ENCODE results near the gene POU2AF3.
"Not testable (repeated sequence)": the region's sequence is repeated elsewhere in the genome, so short reads cannot be mapped to it uniquely, and the experiment has no call there.

Gene POU2AF3

DNA sequence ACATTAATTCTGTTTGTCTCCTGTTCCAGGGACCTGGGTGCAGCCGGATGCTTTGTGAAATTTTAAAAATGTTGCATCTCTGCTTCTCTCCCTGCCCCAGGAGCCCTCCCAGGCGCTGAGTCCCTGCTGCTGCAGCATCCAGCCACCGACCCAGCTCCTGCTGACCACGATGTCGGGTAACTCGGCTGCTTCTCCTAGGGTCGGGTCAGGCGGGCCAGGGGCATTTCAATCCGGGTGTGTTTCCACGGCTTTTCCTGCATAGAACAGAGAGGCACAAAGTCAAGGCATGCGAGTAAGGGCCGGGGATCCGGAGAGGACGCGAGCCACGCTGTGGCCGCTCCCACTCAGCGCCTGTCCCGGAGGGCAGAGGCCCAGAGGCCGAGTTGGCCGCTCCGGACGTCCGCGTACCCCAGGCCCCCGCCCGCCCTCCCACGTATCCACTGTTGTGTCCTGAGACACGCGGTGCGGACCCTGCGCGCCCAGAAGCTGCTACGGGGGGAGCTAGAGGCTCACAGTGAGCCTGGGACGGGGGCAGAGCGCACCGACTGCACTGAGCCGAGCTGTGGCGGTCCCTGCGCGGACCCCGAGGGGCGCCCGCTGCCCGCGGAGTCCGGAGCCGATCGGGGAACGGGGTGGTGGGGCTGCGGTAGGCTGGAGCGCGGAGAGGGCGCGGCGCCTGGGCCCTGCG is at the start of gene POU2AF3:
Gene POU2AF3 (plus strand): TSS at position 134 of the 688 bp plus-strand sequence. CDS start 36 bp downstream, at position 170.
- DNase-seq (ENCODE audit: low read depth in 2 of 2, low spot score in 1 of 2) = no peak

DNA sequence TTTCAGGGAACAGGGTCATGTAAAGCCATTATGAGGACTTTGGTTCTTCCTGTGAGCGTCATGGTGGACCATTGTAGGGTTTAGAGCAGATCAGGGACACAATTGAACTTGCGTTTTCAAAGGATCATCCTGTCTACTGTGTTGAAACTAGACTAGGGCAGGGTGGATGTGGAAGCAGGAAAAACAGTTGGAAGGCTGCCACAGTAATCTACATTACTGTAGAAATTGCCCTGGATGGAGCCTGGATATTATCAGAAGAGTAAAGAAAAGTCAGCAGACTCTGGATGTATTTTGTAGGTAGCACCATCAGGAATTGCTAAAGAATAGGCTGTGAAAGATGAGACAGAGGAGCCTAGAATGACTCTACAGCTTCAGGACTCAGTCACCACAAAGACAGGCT is 47.4 kb upstream of the POU2AF3 start:
- no peak for DNase-seq (ENCODE audit: low read depth in 2 of 2, low spot score in 1 of 2)

DNA sequence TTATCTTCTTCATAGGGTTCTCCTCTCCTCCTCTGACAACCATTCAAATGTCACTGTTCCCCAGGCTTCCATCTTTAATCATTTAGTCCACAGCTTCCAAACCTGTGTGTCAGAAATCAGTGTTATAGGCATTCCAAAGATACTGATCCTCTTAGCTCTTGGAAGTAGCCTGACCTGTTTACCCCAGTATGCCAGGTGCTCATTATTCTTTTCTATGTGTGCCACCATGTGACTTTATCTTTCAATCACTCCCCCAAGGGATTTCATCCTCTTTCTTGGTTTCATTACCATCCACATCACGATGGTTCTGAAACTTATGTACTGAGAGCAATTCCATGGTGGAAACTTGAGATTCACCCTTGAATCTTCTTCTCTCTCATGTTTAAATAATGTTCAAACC is 45.2 kb upstream of the POU2AF3 start:
- DNase-seq (ENCODE audit: low read depth in 2 of 2, low spot score in 1 of 2) = no peak

DNA sequence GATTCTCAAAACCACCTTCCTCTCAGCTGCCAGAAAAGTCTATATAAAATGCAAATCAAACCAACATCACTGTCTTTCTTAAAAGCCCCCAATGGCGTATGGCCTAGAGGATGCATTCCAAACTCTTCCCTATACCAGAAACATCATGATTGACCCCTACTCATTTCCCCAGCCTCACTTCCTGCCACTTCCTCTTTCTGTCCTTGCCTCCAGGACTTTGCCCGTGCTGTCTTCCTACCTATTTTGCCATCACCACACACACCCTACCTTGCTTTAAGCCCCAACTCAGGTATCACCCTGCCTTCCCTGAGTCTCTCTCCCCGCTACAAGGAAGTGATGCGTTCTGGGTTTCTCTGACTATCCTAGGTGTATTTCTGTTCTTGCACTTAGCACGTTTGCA is 44.7 kb upstream of the POU2AF3 start:
- DNase-seq (ENCODE audit: low read depth in 2 of 2, low spot score in 1 of 2) = no peak

DNA sequence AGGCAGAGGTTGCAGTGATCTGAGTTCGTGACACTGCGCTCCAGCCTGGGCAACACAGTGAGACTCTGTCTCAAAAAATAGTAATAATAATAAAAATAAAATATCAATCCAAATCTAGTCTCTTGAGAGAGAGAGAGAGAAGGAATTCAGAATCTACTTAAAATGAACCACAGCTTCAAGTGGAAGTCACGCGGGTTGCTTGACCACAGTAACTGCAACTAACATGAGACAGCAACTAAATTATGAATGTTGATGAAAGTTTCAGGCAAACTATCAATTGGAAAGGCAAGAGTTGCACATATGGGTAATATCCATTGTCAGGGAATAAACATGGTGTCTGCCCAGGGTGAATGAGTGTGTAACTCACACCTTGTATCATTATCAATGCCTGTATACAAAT is 40.3 kb upstream of the POU2AF3 start:
- no peak for DNase-seq (ENCODE audit: low read depth in 2 of 2, low spot score in 1 of 2)

DNA sequence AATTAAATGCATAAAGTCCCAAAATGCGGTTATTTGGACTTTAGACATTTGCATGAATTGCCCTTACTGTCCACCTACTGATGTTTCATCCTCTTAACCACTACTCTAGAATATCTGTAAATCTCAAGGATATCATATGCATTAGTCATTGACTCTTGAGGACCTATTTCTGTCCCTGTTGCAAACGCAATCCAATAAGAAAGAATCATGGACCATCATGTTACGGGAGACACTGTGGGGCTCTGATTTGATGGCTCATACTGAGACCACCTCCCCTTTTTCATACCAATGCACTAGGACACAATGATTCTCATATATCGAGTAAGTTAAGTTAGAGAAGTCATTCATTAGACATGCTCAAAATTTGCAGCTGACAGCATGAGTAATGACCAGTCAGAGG is 38.5 kb upstream of the POU2AF3 start:
- no peak for DNase-seq (ENCODE audit: low read depth in 2 of 2, low spot score in 1 of 2)

DNA sequence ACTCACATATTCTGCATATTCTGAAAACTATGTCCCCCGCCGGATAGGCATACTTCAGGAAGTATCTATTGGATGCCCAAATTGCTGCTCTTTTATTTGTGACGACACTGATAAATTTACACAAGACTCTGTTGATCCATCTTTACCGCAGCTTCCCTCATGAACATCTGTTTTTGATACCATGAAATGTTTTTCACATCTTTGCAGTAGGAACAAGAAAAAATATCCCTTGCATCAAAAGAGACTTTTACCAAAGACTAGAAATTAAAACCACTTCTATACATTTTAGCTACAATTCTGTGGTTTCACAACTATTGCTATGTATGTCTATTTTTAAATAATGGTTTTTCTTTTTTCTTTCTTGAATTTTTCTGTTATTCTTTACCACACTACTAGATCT is 37.5 kb upstream of the POU2AF3 start:
- DNase-seq (ENCODE audit: low read depth in 2 of 2, low spot score in 1 of 2) = no peak

DNA sequence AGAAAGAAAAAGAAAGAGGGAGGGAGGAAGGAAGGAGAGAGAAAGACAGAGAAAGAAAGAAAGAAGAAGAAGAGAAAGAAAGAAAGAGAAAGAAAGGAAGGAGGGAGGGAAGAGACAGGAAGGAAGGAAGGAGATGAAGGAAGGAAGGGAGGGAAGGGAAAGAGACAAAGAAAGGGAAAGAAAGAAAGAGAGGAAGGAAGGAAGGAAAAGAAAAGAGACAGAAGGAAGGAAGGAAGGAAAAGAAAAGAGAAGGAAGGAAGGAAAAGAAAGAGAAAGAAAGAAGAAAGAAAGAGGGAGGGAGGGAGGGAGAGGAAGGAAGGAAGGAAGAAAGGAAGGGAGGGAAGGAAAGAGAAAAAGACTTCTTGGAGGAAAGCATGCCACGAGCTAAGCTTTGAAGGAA is 33.7 kb upstream of the POU2AF3 start:
- DNase-seq (ENCODE audit: low read depth in 2 of 2, low spot score in 1 of 2) = no peak

- no peak for DNase-seq (ENCODE audit: low read depth in 2 of 2, low spot score in 1 of 2)
Measured at GRCh38 chr11:111265421-111265820, 32.9 kb upstream of the POU2AF3 start.

GRCh38 chr11:111268303-111268702 is 30.0 kb upstream of the POU2AF3 start:
- DNase-seq (ENCODE audit: low read depth in 2 of 2, low spot score in 1 of 2) = not testable (repeated sequence)

DNA sequence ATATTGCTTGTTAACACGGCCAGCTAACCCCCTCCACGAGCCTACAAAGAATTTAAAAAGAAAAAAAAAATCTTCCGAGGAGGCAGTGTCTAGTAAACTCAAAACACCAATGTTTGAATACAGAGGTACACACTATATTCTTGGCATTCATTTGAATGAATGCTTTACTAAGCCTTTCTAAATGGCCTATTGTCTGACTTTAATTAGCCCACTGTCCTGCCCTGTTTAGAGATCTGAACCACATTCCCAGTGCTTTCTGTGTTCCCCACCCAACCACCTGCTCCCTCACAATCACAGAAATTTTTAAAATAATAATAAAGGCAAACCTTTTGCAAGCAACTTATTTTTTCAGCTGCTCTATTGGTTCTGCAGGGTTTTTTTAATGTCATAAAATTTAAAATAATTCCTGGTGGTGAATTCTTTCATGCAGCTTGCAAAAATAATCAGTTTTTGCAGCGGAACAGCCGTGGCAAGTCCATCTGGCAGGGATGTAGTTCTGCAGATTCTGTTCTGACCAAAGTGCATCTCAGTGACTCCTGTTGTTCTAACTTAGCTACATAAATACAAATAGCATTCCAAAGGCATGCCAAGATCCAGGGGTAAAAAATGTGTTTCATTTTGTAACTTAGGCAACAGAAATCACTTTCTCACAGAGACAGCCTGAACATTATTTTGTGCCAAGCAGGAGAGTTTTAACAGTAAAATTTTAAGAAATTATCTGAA is 29.0 kb upstream of the POU2AF3 start:
- DNase-seq (ENCODE audit: low read depth in 2 of 2, low spot score in 1 of 2) = no peak

- no peak for DNase-seq (ENCODE audit: low read depth in 2 of 2, low spot score in 1 of 2)
Measured at GRCh38 chr11:111272420-111272819, 25.9 kb upstream of the POU2AF3 start.

- DNase-seq (ENCODE audit: low read depth in 2 of 2, low spot score in 1 of 2) = no peak
Measured at GRCh38 chr11:111282562-111283075, 15.7 kb upstream of the POU2AF3 start.

DNA sequence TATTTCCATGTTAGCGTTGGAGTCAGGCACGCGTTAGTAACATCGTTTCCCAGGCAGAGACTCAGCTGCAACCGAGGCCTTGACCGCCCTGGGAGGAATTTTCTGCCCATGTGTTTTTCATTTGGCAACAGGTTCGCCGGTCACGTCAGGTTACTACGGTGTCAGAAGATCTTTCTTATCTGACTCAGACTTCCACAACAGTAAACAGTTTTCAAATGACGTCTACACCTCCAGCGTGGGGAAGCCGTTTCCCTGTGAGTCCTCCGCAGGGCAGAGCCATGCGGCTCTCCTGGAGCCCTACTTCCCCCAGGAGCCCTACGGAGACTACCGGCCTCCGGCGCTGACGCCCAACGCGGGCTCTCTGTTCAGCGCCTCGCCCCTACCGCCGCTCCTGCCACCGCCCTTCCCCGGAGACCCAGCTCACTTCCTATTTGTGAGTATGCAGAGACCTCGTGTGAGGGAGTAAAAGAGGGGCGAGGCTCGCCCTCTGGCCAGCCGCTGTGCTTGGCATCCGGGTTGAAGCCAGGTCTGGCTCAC is 14.3 kb upstream of the POU2AF3 start:
- DNase-seq (ENCODE audit: low read depth in 2 of 2, low spot score in 1 of 2) = no peak

GRCh38 chr11:111285189-111286091 is 12.9 kb upstream of the POU2AF3 start:
- no peak for DNase-seq (ENCODE audit: low read depth in 2 of 2, low spot score in 1 of 2)

GRCh38 chr11:111291764-111292163 is 6.6 kb upstream of the POU2AF3 start:
- no peak for DNase-seq (ENCODE audit: low read depth in 2 of 2, low spot score in 1 of 2)

- DNase-seq (ENCODE audit: low read depth in 2 of 2, low spot score in 1 of 2) = not testable (repeated sequence)
Measured at GRCh38 chr11:111292408-111292807, 5.9 kb upstream of the POU2AF3 start.

- no peak for DNase-seq (ENCODE audit: low read depth in 2 of 2, low spot score in 1 of 2)
Measured at GRCh38 chr11:111296196-111296595, 2.1 kb upstream of the POU2AF3 start.

DNA sequence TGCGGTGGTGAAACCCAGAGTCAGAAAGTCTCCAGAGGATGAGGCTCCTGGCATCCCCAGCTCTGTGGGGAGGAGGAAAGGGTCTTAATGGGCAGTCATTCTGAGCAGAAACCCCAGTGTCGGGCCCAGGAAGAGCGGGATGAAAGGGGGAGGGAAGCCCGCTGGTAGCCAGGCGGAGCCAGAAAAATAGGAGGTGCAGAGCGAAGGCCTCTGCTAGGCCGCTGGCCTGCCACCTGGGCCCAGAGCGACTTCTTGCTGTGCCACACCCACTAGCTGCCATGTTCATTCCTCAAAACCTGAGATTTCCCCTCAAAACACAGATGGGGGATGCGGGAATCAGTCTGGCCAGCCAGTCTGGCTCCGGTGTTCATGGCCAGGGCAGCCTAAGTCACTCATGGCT is 650 bp upstream of the POU2AF3 start:
- no peak for DNase-seq (ENCODE audit: low read depth in 2 of 2, low spot score in 1 of 2)

GRCh38 chr11:111299101-111300026 is 1.0 kb downstream of the POU2AF3 start:
- no peak for DNase-seq (ENCODE audit: low read depth in 2 of 2, low spot score in 1 of 2)

Measured in stimulated activated CD8-positive, alpha-beta memory T cell treated with anti-CD3 and anti-CD28 coated beads, Interleukin-4, amount 100 ng/mL, for 4 hours (primary cell).